ENCODE measurements around the gene GPR152. TPM values are rescaled to one million over a fixed set of nuclear protein-coding genes. Genes with fewer than 3 reads are reported as not detected.
A peak's percentile ranks its signal among the peaks of the same experiment; 100 is the strongest.

The GPR152 gene
- total RNA-seq, 4 donors from 2014 or later, result not detected

DNA sequence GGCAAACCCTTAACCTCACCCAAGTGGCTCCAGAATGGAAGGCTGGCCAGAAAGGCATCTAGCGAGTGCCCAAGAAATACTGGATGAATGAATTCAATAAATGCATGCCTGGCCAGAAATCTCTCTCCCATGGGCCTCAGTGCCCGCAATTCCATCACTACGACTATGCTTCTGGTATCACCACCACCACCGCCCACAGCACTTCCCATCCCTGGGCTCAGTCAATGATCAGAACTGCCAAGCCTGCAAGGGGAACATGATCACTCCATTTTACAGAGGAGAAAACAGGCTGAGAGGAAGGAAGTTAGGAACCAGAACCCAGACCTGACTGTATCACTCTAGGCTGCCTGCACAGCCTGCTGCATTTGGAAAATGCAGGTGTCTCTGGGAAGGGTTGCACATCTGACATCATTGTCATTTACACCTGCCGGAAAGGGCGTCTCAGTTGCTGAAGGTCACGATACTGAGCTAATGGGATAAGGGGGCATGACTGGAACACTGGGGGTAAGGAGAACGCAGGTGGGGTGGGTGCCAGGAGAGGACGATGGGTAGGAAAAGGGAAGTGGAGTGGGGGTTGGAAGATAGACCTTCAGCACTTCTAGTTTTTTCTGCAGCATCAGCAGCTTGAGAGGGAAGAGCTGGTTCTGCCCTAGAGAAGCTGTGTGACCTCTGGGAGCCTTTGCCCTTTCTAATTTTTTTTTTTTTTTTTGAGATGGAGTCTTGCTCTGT lies 3.2 kb downstream of the GPR152 start:
- TF ChIP-seq, protein P1, sequence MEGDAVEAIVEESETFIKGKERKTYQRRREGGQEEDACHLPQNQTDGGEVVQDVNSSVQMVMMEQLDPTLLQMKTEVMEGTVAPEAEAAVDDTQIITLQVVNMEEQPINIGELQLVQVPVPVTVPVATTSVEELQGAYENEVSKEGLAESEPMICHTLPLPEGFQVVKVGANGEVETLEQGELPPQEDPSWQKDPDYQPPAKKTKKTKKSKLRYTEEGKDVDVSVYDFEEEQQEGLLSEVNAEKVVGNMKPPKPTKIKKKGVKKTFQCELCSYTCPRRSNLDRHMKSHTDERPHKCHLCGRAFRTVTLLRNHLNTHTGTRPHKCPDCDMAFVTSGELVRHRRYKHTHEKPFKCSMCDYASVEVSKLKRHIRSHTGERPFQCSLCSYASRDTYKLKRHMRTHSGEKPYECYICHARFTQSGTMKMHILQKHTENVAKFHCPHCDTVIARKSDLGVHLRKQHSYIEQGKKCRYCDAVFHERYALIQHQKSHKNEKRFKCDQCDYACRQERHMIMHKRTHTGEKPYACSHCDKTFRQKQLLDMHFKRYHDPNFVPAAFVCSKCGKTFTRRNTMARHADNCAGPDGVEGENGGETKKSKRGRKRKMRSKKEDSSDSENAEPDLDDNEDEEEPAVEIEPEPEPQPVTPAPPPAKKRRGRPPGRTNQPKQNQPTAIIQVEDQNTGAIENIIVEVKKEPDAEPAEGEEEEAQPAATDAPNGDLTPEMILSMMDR (IDR thresholded peaks at IDR 0.05), result no peak
- ATAC-seq (ENCODE audit: low FRiP score) (no peak), DNase-seq (ENCODE audit: low spot score) (no peak)

DNA sequence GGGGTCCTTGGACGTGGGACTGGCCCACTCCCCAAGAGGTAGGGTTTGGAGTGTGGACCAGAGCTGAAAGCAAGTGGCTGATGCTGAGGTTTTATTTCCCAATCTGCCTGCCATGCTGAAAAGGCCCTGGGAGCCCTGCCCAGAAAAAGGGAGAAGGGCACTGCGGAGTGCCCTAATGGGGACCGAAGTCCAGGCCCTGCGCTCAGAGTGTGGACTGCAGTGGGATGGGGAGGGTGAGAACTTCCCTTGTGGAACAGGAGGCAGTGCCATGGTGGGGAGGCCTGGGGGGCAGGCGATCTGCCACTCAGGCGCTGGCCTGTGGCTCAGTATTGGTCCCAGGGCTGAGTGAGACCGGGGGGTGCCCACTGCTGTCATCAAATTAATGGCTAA lies 4.3 kb downstream of the GPR152 start:
- TF ChIP-seq, protein P1 (IDR thresholded peaks at IDR 0.05), result no peak
- ATAC-seq (ENCODE audit: low FRiP score) (no peak), DNase-seq (ENCODE audit: low spot score) (no peak)

DNA sequence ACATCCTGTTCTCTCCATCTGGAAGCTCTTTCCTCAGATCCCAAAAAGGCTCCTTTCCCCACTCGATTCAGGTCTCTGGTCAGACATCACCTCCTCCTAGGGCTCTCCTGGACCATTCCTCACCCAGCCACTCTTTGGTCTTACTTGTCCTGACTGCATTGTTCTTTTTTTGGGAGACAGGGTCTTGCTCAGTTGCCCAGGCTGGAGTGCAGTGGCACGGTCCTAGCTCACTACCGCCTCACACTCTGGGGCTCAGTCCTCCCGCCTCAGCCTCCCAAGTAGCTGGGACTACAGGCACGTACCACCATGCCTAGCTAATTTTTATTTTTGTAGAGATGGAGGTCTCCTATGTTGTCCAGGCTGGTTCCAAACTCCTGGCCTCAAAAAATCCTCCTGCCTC lies 7.0 kb downstream of the GPR152 start:
- TF ChIP-seq, protein P1 (IDR thresholded peaks at IDR 0.05), result no peak

DNA sequence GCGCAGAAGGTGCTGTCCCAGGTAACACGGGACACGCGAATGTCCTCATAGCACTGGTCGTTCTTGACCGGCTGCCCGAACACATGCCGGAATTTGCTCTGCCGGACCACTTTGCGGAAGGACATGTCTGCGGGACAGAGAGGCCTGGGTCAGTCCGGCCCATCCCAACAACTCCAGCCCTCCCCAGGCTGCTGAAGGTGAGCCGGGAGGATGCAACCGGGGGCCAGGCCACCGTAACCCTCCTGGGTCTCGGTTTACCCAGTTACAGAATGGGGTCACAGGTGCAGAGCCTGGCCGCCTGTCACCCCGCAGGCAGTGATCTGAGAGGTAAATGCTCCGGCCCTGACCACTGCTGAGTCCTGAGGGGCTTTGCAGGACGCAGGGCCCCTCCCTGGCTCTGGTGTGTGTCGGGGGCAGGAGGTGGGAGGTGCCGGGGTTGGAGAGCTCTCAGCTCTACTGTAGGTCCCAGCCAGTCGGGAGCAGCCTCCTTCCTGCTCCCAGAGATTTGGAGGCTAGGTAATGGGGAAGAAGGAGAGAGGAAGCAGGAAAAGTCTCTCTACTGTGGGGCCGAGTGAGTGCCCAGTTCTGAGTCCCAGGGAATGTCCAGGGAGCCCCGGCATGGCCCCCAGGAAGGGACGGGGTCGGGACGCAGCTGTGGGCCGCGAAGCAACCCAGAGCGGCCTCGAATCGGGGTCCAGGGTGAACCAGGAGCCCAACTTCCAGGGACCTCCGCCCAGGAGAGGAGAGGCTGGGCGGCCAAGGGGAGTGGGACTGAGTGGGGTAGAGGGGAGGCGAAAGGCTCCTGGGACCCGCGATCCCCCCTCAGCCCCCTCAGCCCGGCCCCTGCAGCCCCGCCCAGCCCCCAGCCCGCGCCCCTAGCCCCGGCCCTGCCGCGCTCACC lies 9.8 kb downstream of the GPR152 start:
- DNase-seq (ENCODE audit: low spot score), result no peak
- peak; percentile 20 for ATAC-seq (ENCODE audit: low FRiP score)
- TF ChIP-seq, protein P1 (IDR thresholded peaks at IDR 0.05), result no peak

More for the DNA sequence above, 7.0 kb downstream of the GPR152 start:
- DNase-seq (ENCODE audit: low spot score) (no peak), ATAC-seq (ENCODE audit: low FRiP score) (no peak)

DNA sequence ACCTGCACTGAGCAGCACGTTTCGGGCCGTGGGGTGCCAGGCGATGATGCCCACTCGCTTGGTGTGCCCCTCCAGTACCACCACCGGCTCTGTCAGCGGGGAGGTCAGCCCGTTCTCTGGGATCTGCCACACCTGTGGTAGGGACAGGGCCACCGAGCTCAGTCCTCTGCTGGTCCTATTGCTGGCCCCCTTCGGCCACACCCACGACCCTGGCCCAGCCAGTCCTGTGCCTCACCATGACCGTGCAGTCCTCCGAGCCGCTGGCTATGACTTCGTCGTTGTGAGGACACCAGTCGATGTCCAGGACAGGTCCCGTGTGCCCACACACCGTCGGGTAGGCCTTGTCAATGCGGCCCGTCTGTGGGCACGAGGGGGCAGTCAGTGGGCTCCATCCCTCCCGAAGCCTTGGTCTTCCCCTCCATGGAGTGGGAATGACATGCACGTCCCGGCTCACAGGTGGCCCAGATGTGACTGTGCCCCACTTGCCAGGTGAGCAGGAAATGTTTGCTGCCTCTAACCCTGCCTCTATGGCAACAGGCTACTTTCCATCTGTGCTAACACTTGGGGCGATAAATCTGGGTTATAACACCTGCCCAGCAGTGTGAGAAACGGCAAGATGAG lies 10.7 kb downstream of the GPR152 start:
- DNase-seq (ENCODE audit: low spot score) (no peak), ATAC-seq (ENCODE audit: low FRiP score) (no peak)
- TF ChIP-seq, protein P1 (IDR thresholded peaks at IDR 0.05), result no peak

DNA sequence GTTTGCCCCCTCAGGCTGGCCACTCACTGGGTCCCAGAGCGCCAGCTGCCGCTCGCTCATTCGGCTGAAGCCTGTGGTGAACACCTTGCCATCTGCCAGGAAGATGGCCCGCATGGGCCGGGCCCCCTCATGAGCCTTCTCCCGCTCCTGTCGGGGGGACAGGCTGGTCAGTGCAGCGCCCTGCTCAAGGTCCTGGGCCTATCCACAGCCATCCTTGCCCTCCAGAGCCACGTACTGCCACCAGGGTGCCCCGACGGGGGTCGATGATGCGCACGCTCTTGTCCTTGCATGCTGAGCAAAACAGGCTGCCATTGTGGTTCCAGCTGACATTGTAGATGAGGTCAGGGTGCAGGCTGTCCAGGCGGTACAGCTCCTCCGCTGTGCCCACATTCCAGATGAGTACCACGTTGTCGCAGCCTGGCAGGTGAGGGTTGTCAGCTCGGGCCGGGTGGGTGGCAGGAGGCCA lies 11.4 kb downstream of the GPR152 start:
- DNase-seq (ENCODE audit: low spot score), result no peak
- ATAC-seq (ENCODE audit: low FRiP score), result no peak
- TF ChIP-seq, protein P1 (IDR thresholded peaks at IDR 0.05), result no peak

All from omental fat pad (tissue), 4 donors.